Upper lobe of left lung (tissue), 6 donors: Measurements from ENCODE around the gene ISLR. TPM values are rescaled to one million over a fixed set of nuclear protein-coding genes. Genes with fewer than 3 reads are reported as not detected.

Experiments
- ATAC-seq, 2 donors: fragments of 200-7000 bp; cut with Tn5 transposase; one replicate each; pipeline ENCODE4 v1.9.1; 2022; ENCODE audit warnings: mild to moderate bottlenecking in 2 of 2, moderate library complexity in 2 of 2; ENCODE audit not compliant: low FRiP score in 2 of 2
- DNase-seq, 2 donors: peaks; one replicate each; pipeline ENCODE4 v3.0.0-alpha.2; 2019 to 2020
- H3K27ac ChIP-seq, 4 donors: fragments of 200-600 bp; sonication (generic); one replicate each; pipeline ENCODE4 v1.5.1; 2016 to 2019
- H3K27me3 ChIP-seq, 4 donors: fragments of 200-600 bp; sonication (generic); one replicate each; pipeline ENCODE4 v1.5.1; 2017 to 2019
- H3K36me3 ChIP-seq, 4 donors: fragments of 200-600 bp; sonication (generic); one replicate each; pipeline ENCODE4 v1.5.1; 2016 to 2019
- H3K4me1 ChIP-seq, 4 donors: fragments of 200-600 bp; sonication (generic); one replicate each; pipeline ENCODE4 v1.5.1; 2018 to 2019
- H3K4me3 ChIP-seq, 4 donors: fragments of 200-600 bp; sonication (generic); one replicate each; pipeline ENCODE4 v1.5.1; 2017 to 2019; ENCODE audit warnings: mild to moderate bottlenecking in 2 of 4, moderate library complexity in 1 of 4
- H3K9me3 ChIP-seq, 4 donors: fragments of 200-600 bp; sonication (generic); one replicate each; pipeline ENCODE4 v1.5.1; 2018 to 2019
- EP300 ChIP-seq, 4 donors: sonication (generic); formaldehyde crosslinking; IDR thresholded peaks; one replicate each; pipeline ENCODE4 v1.5.1; 2017; ENCODE audit warnings: antibody characterized with exemption in 4 of 4, control low read depth in 2 of 4
- POLR2A ChIP-seq, 4 donors: fragments of 450-650 bp; IDR thresholded peaks; one replicate each; pipeline ENCODE4 v1.5.1; 2016 to 2017; ENCODE audit warnings: antibody characterized with exemption in 4 of 4, mild to moderate bottlenecking in 2 of 4
- POLR2AphosphoS5 ChIP-seq, 2 donors: sonication (generic); formaldehyde crosslinking; IDR thresholded peaks; one replicate each; pipeline ENCODE4 v1.5.1; 2017; ENCODE audit warnings: antibody characterized with exemption in 2 of 2
- WGBS, 2 donors: methylation state at CpG; one replicate each; pipeline ENCODE4 v1.1.5; 2017 to 2018; 5-methylcytosine and 5-hydroxymethylcytosine counted together
- total RNA-seq, 6 donors: library from RNA; depleted of rRNA in 4 of 6; stranded (reverse); fragments of >200 nt in 4 of 6; gene quantifications; one replicate each; pipeline versions ENCODE4 v1.1.0 to v1.2.1, GENCODE V29; 2016 to 2021
- TF ChIP-seq, protein P1 (sequence below), 6 experiments: fragments of 450-650 bp in 4 of 6; fragments of 200-600 bp in 2 of 6; sonication (generic) in 2 of 6; IDR thresholded peaks; one replicate each; pipeline ENCODE4 v1.5.1; 2016 to 2019; ENCODE audit warnings: antibody characterized with exemption in 6 of 6
- donor health status: DM: no; HTN: no; CAD: no; lungs with moderate emphysema.
- donor health status: DM: no; HTN: yes; CAD: no; lungs with severe emphysema.

ISLR gene
- total RNA-seq, 6 donors from 2014 or later = 11.5 to 48.4 (median 21.3) TPM

DNA sequence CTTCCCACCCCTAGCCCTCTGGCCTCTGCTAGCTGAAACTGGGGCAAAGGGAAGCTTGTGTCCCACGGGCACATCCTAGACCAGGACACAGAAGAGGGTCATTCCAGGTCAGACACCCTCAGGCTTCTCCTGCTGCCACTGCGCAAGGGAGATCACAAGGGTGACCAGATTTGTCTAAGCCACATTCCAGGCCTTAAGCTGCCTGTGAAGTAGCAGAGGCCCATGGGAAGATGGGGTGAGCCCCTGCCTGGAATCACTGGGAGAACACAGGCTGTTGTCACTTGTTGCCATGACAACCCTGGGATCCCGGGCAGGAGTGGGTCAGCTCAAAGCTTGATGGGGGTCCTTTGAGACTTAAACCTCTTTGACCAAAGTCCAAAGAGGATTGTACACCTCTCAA is 18.3 kb downstream of the ISLR start:
- H3K27me3 ChIP-seq = no peaks in the 10 kb centered on the region
- WGBS, 2 donors = 46 to 76% methylated on average over 3 of the region's 3 CpGs
- H3K27ac ChIP-seq = no peak overlapping the region
- H3K4me1 ChIP-seq = peaks cover 8 to 12% (median 9%) of the 10 kb centered on the region in 4 donors
- ATAC-seq = no peak
- no peak for DNase-seq
- TF ChIP-seq, protein P1, sequence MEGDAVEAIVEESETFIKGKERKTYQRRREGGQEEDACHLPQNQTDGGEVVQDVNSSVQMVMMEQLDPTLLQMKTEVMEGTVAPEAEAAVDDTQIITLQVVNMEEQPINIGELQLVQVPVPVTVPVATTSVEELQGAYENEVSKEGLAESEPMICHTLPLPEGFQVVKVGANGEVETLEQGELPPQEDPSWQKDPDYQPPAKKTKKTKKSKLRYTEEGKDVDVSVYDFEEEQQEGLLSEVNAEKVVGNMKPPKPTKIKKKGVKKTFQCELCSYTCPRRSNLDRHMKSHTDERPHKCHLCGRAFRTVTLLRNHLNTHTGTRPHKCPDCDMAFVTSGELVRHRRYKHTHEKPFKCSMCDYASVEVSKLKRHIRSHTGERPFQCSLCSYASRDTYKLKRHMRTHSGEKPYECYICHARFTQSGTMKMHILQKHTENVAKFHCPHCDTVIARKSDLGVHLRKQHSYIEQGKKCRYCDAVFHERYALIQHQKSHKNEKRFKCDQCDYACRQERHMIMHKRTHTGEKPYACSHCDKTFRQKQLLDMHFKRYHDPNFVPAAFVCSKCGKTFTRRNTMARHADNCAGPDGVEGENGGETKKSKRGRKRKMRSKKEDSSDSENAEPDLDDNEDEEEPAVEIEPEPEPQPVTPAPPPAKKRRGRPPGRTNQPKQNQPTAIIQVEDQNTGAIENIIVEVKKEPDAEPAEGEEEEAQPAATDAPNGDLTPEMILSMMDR (IDR thresholded peaks at IDR 0.05) = no peak
- no peak for TF ChIP-seq EP300 (IDR thresholded peaks at IDR 0.05)
- no peak for TF ChIP-seq POLR2A (IDR thresholded peaks at IDR 0.05)
- TF ChIP-seq POLR2AphosphoS5 (IDR thresholded peaks at IDR 0.05) = no peak
- H3K9me3 ChIP-seq = no peaks in the 10 kb centered on the region
- H3K36me3 ChIP-seq = no peaks in the 10 kb centered on the region
- no peak overlapping the region for H3K4me3 ChIP-seq

DNA sequence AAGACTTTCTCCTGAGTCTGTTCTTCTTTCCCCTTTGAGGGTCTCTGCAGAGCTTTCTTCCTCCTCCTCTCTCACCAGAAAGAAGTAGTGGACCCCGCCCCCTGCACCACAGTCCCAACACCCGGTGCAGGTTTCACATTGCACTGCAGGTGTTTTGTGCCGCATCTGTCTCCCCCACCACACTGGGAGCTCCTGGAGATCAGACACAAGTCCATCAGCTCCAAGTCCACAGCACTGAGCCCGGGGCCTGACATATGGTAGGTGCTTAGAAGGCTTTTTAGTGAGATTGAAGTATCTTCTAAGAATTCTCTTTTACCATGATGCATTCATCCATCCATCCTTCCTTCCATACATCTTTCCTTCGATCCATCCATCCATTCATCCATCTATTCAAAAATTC is 19.2 kb downstream of the ISLR start:
- no peak for TF ChIP-seq EP300 (IDR thresholded peaks at IDR 0.05)
- TF ChIP-seq, protein P1 (IDR thresholded peaks at IDR 0.05) = no peak
- no peak for TF ChIP-seq POLR2AphosphoS5 (IDR thresholded peaks at IDR 0.05)
- no peak for TF ChIP-seq POLR2A (IDR thresholded peaks at IDR 0.05)
- Histone ChIP-seq H3K27ac (no peak overlapping the region), H3K36me3 (no peaks in the 10 kb centered on the region), H3K4me1 (peaks cover 8 to 12% (median 10%) of the 10 kb centered on the region in 4 donors), H3K27me3 (no peaks in the 10 kb centered on the region), H3K9me3 (no peaks in the 10 kb centered on the region), H3K4me3 (no peak overlapping the region)
- ATAC-seq (no peak), DNase-seq (no peak)
- WGBS, 2 donors = 86 to 90% methylated on average over 5 of the region's 5 CpGs

- peak in 1 of 2 donors; percentile 72 for ATAC-seq
- TF ChIP-seq, protein P1 (IDR thresholded peaks at IDR 0.05) = no peak
- TF ChIP-seq POLR2A (IDR thresholded peaks at IDR 0.05) = no peak
- Histone ChIP-seq H3K4me1 (peaks cover 8 to 12% (median 10%) of the 10 kb centered on the region in 4 donors), H3K36me3 (no peaks in the 10 kb centered on the region), H3K27me3 (no peaks in the 10 kb centered on the region), H3K4me3 (no peak overlapping the region), H3K9me3 (no peaks in the 10 kb centered on the region), H3K27ac (no peak overlapping the region)
- 79 to 89% methylated on average over 4 of the region's 4 CpGs for WGBS, 2 donors
- no peak for DNase-seq
Observed at GRCh38 chr15:74193299-74193718, 19.8 kb downstream of the ISLR start.

DNA sequence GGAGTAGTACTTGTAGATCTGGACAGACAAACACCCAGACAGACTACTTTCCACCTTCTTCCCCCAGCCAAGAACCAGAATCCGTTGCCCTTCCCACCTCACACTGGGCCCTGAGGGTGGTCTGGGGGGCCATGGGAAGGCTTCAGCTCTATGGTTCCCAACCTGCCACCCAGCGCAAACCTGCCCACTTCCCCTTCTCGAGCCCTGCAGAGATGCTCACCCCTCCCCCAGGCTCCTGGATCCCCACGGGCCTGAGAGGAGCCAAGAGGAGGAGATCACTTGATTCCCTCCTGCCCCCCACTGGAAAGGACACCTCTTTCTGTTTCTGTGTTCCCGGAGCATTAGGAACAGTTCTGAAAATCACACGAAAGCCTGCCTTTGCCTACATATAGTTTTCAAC is 20.4 kb downstream of the ISLR start:
- Histone ChIP-seq H3K9me3 (no peaks in the 10 kb centered on the region), H3K4me3 (no peak overlapping the region), H3K27me3 (no peaks in the 10 kb centered on the region), H3K4me1 (peaks cover 8 to 12% (median 10%) of the 10 kb centered on the region in 4 donors), H3K36me3 (no peaks in the 10 kb centered on the region), H3K27ac (no peak overlapping the region)
- TF ChIP-seq POLR2A (IDR thresholded peaks at IDR 0.05) (no peak), POLR2AphosphoS5 (IDR thresholded peaks at IDR 0.05) (no peak), EP300 (IDR thresholded peaks at IDR 0.05) (no peak)
- TF ChIP-seq, protein P1 (IDR thresholded peaks at IDR 0.05) = no peak
- 72 to 81% methylated on average over 6 of the region's 6 CpGs for WGBS, 2 donors
- DNase-seq = no peak
- no peak for ATAC-seq
